ENCODE data around the gene TMEM258. TPM values are rescaled to one million over a fixed set of nuclear protein-coding genes. Genes with fewer than 3 reads are reported as not detected.

Gene TMEM258
- total RNA-seq, 2 experiments from 2014 or later: 162 to 170 TPM

- H3K4me3 Mint-ChIP-seq: no peak overlapping the region
- peaks cover 19% of the 10 kb centered on the region for H3K27me3 Mint-ChIP-seq
- no peak for DNase-seq
- peaks cover 21% of the 10 kb centered on the region for H3K4me1 Mint-ChIP-seq (ENCODE audit: low read depth)
- peak overlapping the region; percentile 85 for H3K27ac Mint-ChIP-seq
- no peak for TF ChIP-seq CTCF (IDR thresholded peaks at IDR 0.05)
- no peaks in the 10 kb centered on the region for H3K36me3 Mint-ChIP-seq (ENCODE audit: low read depth)
- no peak for ATAC-seq
- ChIA-PET CTCF (interaction anchor here (1.4 to 1.5 kb wide), 2 partner anchors 9 to 352 kb away, joined by 4 read pairs; no protein-coding TSS in a partner anchor), POLR2A (no interaction called here)
- intact Hi-C loops (cut with micrococcal nuclease): no loop called here
- no peaks in the 10 kb centered on the region for H3K9me3 Mint-ChIP-seq
These were observed 36.3 kb downstream of the TMEM258 start for GRCh38 chr11:61756147-61756451.

- TF ChIP-seq CTCF (IDR thresholded peaks at IDR 0.05): no peak
- CTCF ChIA-PET: interaction anchor here (1.4 kb wide), 1 partner anchor 354 kb away, joined by 4 read pairs; no protein-coding TSS in a partner anchor
- Mint-ChIP-seq H3K4me3 (no peak overlapping the region), H3K27me3 (peaks cover 24% of the 10 kb centered on the region), H3K4me1 (ENCODE audit: low read depth) (peaks cover 21% of the 10 kb centered on the region), H3K9me3 (no peaks in the 10 kb centered on the region), H3K27ac (no peak overlapping the region), H3K36me3 (ENCODE audit: low read depth) (no peaks in the 10 kb centered on the region)
- DNase-seq (no peak), ATAC-seq (no peak)
- POLR2A ChIA-PET: interaction anchor here (1.1 to 1.3 kb wide), 2 partner anchors 21 to 68 kb away, joined by 3 read pairs; no protein-coding TSS in a partner anchor
- intact Hi-C loops (cut with micrococcal nuclease): no loop called here
These were observed 37.6 kb downstream of the TMEM258 start for GRCh38 chr11:61754534-61755482.

- ATAC-seq: no peak
- no peak overlapping the region for H3K27ac Mint-ChIP-seq
- no peaks in the 10 kb centered on the region for H3K9me3 Mint-ChIP-seq
- H3K36me3 Mint-ChIP-seq (ENCODE audit: low read depth): no peaks in the 10 kb centered on the region
- no peak for TF ChIP-seq CTCF (IDR thresholded peaks at IDR 0.05)
- DNase-seq: no peak
- H3K27me3 Mint-ChIP-seq: peaks cover 30% of the 10 kb centered on the region
- ChIA-PET POLR2A (interaction anchor here (1.3 kb wide), 1 partner anchor 22 kb away, joined by 3 read pairs; no protein-coding TSS in a partner anchor), CTCF (interaction anchor here (0.6 to 1.3 kb wide), 7 partner anchors 8 to 87 kb away, joined by 3 to 4 read pairs (median 3); no protein-coding TSS in a partner anchor)
- intact Hi-C loops (cut with micrococcal nuclease): no loop called here
- peak overlapping the region; percentile 52 for H3K4me3 Mint-ChIP-seq
- peaks cover 21% of the 10 kb centered on the region for H3K4me1 Mint-ChIP-seq (ENCODE audit: low read depth)
These were observed 38.7 kb downstream of the TMEM258 start for GRCh38 chr11:61753672-61754071.

- Mint-ChIP-seq H3K36me3 (ENCODE audit: low read depth) (no peaks in the 10 kb centered on the region), H3K4me1 (ENCODE audit: low read depth) (peaks cover 21% of the 10 kb centered on the region), H3K9me3 (no peaks in the 10 kb centered on the region), H3K27me3 (peaks cover 32% of the 10 kb centered on the region), H3K27ac (no peak overlapping the region), H3K4me3 (peak overlapping the region; percentile 52)
- intact Hi-C loops (cut with micrococcal nuclease): no loop called here
- DNase-seq: no peak
- TF ChIP-seq CTCF (IDR thresholded peaks at IDR 0.05): no peak
- POLR2A ChIA-PET: interaction anchor here (0.9 kb wide), 1 partner anchor 22 kb away, joined by 3 read pairs; no protein-coding TSS in a partner anchor
- CTCF ChIA-PET: interaction anchor here (0.6 to 1.3 kb wide), 7 partner anchors 9 to 87 kb away, joined by 3 to 4 read pairs (median 3); no protein-coding TSS in a partner anchor
- no peak for ATAC-seq
These were observed 39.4 kb downstream of the TMEM258 start for GRCh38 chr11:61752925-61753521.
